HG03520 (cell line): Measurements from ENCODE around the gene PRKCE.

Experiments
- ATAC-seq: cut with Tn5 transposase; IDR thresholded peaks from one replicate; pipeline ENCODE4 v1.9.1; 2021; ENCODE audit warnings: mild to moderate bottlenecking, moderate library complexity; ENCODE audit not compliant: unreplicated experiment

PRKCE gene

GRCh38 chr2:46125798-46126197, 474.3 kb downstream of the PRKCE start:
- ATAC-seq = no peak

GRCh38 chr2:46126571-46126970, 475.1 kb downstream of the PRKCE start:
- no peak for ATAC-seq

- no peak for ATAC-seq
These were observed 475.7 kb downstream of the PRKCE start for GRCh38 chr2:46127176-46127575.

- no peak for ATAC-seq
These were observed 479.0 kb downstream of the PRKCE start for GRCh38 chr2:46130511-46130910.

GRCh38 chr2:46132996-46133395, 481.5 kb downstream of the PRKCE start:
- no peak for ATAC-seq

GRCh38 chr2:46134531-46135227, 483.2 kb downstream of the PRKCE start:
- no peak for ATAC-seq

GRCh38 chr2:46135228-46135855, 483.9 kb downstream of the PRKCE start:
- no peak for ATAC-seq

GRCh38 chr2:46135958-46136357, 484.5 kb downstream of the PRKCE start:
- no peak for ATAC-seq

- no peak for ATAC-seq
These were observed 485.0 kb downstream of the PRKCE start for GRCh38 chr2:46136481-46136880.

GRCh38 chr2:46136953-46137352, 485.5 kb downstream of the PRKCE start:
- ATAC-seq = no peak

GRCh38 chr2:46142546-46143428, 491.3 kb downstream of the PRKCE start:
- no peak for ATAC-seq

- ATAC-seq = no peak
These were observed 492.1 kb downstream of the PRKCE start for GRCh38 chr2:46143429-46144132.

GRCh38 chr2:46144133-46144800, 492.8 kb downstream of the PRKCE start:
- ATAC-seq = no peak

- no peak for ATAC-seq
These were observed 493.5 kb downstream of the PRKCE start for GRCh38 chr2:46145017-46145416.

- no peak for ATAC-seq
These were observed 494.4 kb downstream of the PRKCE start for GRCh38 chr2:46145840-46146239.

GRCh38 chr2:46146866-46147502, 495.5 kb downstream of the PRKCE start:
- no peak for ATAC-seq

- ATAC-seq = no peak
These were observed 496.3 kb downstream of the PRKCE start for GRCh38 chr2:46147626-46148368.

GRCh38 chr2:46148369-46148736, 496.9 kb downstream of the PRKCE start:
- no peak for ATAC-seq

GRCh38 chr2:46150445-46150955, 499.0 kb downstream of the PRKCE start:
- ATAC-seq = no peak
